IMR-90 (cell line): ENCODE measurements around the gene HMCES. TPM values are rescaled to one million over a fixed set of nuclear protein-coding genes. Genes with fewer than 3 reads are reported as not detected.

Experiments used
- CHD1 ChIP-seq: IDR thresholded peaks from 2 replicates; pipeline ENCODE4 v1.6.1; 2012; ENCODE audit warnings: low read depth, low read length, improper control_type of control experiment
- FOS ChIP-seq: fragments of 150-350 bp; IDR thresholded peaks from 2 replicates; pipeline ENCODE4 v1.6.1; 2016; ENCODE audit warnings: low read depth, low read length
- MAFK ChIP-seq: IDR thresholded peaks from 2 replicates; pipeline ENCODE4 v1.6.1; 2012; ENCODE audit warnings: low read depth, low read length, improper control_type of control experiment
- MAZ ChIP-seq: IDR thresholded peaks from 2 replicates; pipeline ENCODE4 v1.6.1; 2012; ENCODE audit warnings: low read depth, mild to moderate bottlenecking, low read length, improper control_type of control experiment, moderate library complexity, borderline replicate concordance
- POLR2A ChIP-seq: IDR thresholded peaks from 2 replicates; pipeline ENCODE4 v1.6.1; 2012; ENCODE audit warnings: mild to moderate bottlenecking, low read depth, low read length
- polyA plus RNA-seq, 3 experiments: library from polyadenylated mRNA; depleted of rRNA; stranded (reverse); fragments of >200 nt; gene quantifications; 2 replicates each; pipeline ENCODE4 v1.2.3, GENCODE V29; 2012; ENCODE audit warnings: low replicate concordance in 1 of 3
- total RNA-seq: library from RNA; depleted of rRNA; stranded (reverse); fragments of >200 nt; gene quantifications from 2 replicates; pipeline ENCODE4 v1.2.3, GENCODE V29; 2012

Gene HMCES
- total and polyA plus RNA-seq, 2 of the 4 experiments (the other 2 are of a cell fraction): 26.0 to 30.5 TPM

- peak; percentile 51; the same call in 1 of the 2 replicates for TF ChIP-seq MAFK
- TF ChIP-seq MAZ: no peak
- no peak for TF ChIP-seq POLR2A
- no peak for TF ChIP-seq CHD1
- TF ChIP-seq FOS: peak; percentile 41; the same call in 1 of the 2 replicates
Observed at GRCh38 chr3:129228891-129229585, 49.6 kb upstream of the HMCES start (continued).
